NCI-H2081 (cell line): ENCODE data around the gene RIPK3.

Experiments used
- DNase-seq, 2 experiments: peaks; one replicate each; lab custom pipeline; 2025; lab: John Stamatoyannopoulos, UW

RIPK3 gene

GRCh38 chr14:24300326-24300980 lies 39.3 kb downstream of the RIPK3 start:
- DNase-seq: no peak

- peak; percentile 82 to 84 for DNase-seq
Measured at GRCh38 chr14:24299255-24300191, 40.3 kb downstream of the RIPK3 start, which contains the start of the genes DHRS1 and NOP9. TSS of gene DHRS1 (minus strand) at chr14:24299780. CDS start at chr14:24299106, 674 bp downstream. TSS of gene NOP9 (plus strand) at chr14:24299850. CDS start at chr14:24299955, 105 bp downstream.

GRCh38 chr14:24298892-24299254 lies 40.9 kb downstream of the RIPK3 start:
- DNase-seq: no peak

GRCh38 chr14:24297190-24297964 lies 42.4 kb downstream of the RIPK3 start:
- peak; percentile 13 to 42 for DNase-seq

- DNase-seq: peak; percentile 62 to 70
Measured at GRCh38 chr14:24296341-24297157, 43.2 kb downstream of the RIPK3 start.

GRCh38 chr14:24293525-24293924 lies 46.3 kb downstream of the RIPK3 start:
- DNase-seq: no peak

GRCh38 chr14:24292118-24292807 lies 47.5 kb downstream of the RIPK3 start:
- no peak for DNase-seq

GRCh38 chr14:24291446-24292117 lies 48.2 kb downstream of the RIPK3 start:
- DNase-seq: no peak

- DNase-seq: no peak
Measured at GRCh38 chr14:24290746-24291145, 49.0 kb downstream of the RIPK3 start.

GRCh38 chr14:24289649-24290280 lies 50.0 kb downstream of the RIPK3 start:
- no peak for DNase-seq

GRCh38 chr14:24286996-24287395 lies 52.8 kb downstream of the RIPK3 start:
- DNase-seq: no peak
